Measurements from ENCODE around the gene NRBP1. TPM values are rescaled to one million over a fixed set of nuclear protein-coding genes. Genes with fewer than 3 reads are reported as not detected.

The NRBP1 gene
- total RNA-seq, 4 donors from 2014 or later = 91.8 to 125 (median 120) TPM

DNA sequence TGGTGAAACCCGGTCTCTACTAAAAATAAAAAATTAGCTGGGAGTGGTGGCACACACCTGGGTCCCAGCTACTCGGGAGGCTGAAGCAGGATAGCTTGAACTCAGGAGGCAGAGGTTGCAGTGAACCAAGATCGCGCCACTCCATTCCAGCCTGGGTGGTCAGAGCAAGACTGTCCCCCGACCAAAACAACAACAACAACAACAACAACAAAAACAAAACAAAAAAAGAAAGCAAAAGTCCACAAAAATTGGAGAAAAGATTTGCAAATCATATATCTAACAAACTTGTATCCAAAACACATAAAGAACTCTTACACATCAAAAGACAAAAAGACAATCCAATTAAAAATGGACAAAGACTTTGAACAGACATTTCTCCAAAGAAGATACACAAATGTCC, 29.5 kb upstream of the NRBP1 start:
- intact Hi-C loops (cut with DNase I; ENCODE audit: low total_unique reads) = no loop called here
- Histone ChIP-seq H3K36me3 (peaks cover 0 to 9% of the 10 kb centered on the region in 2 donors), H3K4me3 (no peak overlapping the region), H3K27ac (no peak overlapping the region), H3K4me1 (no peaks in the 10 kb centered on the region), H3K9me3 (no peaks in the 10 kb centered on the region), H3K27me3 (no peaks in the 10 kb centered on the region)
- in situ Hi-C loops (cut with MboI; ENCODE audit: low sequenced_read_pairs in 4 of 4) = no loop called here
- ATAC-seq = no peak
- no peak for DNase-seq
- no peak for TF ChIP-seq POLR2A (IDR thresholded peaks at IDR 0.05)
- TF ChIP-seq, protein P1, sequence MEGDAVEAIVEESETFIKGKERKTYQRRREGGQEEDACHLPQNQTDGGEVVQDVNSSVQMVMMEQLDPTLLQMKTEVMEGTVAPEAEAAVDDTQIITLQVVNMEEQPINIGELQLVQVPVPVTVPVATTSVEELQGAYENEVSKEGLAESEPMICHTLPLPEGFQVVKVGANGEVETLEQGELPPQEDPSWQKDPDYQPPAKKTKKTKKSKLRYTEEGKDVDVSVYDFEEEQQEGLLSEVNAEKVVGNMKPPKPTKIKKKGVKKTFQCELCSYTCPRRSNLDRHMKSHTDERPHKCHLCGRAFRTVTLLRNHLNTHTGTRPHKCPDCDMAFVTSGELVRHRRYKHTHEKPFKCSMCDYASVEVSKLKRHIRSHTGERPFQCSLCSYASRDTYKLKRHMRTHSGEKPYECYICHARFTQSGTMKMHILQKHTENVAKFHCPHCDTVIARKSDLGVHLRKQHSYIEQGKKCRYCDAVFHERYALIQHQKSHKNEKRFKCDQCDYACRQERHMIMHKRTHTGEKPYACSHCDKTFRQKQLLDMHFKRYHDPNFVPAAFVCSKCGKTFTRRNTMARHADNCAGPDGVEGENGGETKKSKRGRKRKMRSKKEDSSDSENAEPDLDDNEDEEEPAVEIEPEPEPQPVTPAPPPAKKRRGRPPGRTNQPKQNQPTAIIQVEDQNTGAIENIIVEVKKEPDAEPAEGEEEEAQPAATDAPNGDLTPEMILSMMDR (IDR thresholded peaks at IDR 0.05 in 4 of 5, conservative IDR thresholded peaks at IDR 0.05 in 1 of 5) = no peak

DNA sequence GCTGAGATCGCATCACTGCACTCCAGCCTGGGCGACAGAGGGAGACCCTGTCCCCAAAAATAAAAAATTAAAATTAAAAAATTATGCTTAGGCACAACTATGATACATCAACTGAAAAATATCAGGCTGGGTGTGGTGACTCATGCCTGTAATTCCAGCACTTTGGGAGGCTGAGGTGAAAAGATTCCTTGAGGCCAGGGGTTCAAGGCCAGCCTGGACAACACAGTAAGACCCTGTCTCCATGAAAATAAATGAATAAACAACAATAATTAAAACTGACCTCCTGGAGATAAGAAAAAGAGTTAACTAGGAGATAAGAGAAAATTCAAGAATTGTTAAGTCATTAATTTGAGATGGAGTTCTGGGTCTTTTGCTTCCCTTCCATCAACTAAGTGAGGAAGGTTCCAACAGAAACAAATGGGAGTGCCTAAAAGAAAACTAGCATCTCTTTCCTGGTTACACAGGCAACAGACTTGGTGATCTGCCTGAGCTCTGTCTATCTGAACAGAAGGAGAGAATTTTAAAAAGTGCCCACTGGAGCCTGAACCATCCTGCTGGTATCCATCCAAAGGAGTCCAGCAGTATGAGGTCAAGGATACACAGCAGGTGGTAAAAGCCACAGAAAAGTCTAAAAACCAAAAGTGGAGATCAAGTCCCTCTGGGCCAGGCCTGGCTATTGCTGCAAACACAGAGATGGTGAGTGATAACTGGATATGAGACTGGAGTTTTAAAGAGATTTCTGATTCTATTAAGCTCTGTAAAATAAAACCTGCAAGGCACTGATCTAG, 27.9 kb upstream of the NRBP1 start:
- intact Hi-C loops (cut with DNase I; ENCODE audit: low total_unique reads) = loop anchor here (5.0 kb wide), 1 partner anchor 37 kb away; no protein-coding TSS in a partner anchor
- DNase-seq (no peak), ATAC-seq (no peak)
- no peak overlapping the region for H3K27ac ChIP-seq
- no peaks in the 10 kb centered on the region for H3K4me1 ChIP-seq
- no peak overlapping the region for H3K4me3 ChIP-seq
- peaks cover 0 to 9% of the 10 kb centered on the region in 2 donors for H3K36me3 ChIP-seq
- H3K9me3 ChIP-seq = no peaks in the 10 kb centered on the region
- no peaks in the 10 kb centered on the region for H3K27me3 ChIP-seq
- in situ Hi-C loops (cut with MboI; ENCODE audit: low sequenced_read_pairs in 4 of 4) = no loop called here
- TF ChIP-seq, protein P1 (IDR thresholded peaks at IDR 0.05 in 4 of 5, conservative IDR thresholded peaks at IDR 0.05 in 1 of 5) = no peak
- no peak for TF ChIP-seq POLR2A (IDR thresholded peaks at IDR 0.05)

DNA sequence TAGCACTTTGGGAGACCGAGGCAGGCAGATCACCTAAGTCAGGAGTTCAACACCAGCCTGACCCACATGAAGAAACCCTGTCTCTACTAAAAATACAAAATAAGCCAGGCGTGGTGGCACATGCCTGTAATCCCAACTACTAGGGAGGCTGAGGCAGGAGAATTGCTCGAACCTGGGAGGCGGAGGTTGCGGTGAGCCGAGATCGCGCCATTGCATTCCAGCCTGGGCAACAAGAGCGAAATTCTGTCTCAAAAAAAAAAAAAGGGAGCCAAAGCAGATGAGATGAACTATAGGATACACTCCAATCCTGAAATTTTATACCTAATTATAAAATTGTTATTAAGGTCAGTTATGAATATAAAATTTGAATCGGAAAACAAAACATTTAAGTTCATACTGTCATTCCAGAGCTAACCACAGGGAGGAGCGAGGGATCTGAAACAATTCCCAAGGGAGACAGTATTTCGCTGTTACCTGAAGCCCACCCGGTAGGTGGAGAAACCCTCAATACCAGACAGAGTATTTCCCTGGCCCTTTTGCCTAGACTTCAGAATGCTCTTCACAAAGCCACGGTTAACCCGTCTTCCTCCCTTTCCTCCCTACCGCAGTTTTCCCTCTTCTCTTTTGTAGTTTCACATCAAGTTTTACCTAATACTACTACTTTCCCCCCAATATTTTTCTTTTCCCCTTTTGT, 20.5 kb upstream of the NRBP1 start:
- no peak for TF ChIP-seq POLR2A (IDR thresholded peaks at IDR 0.05)
- TF ChIP-seq, protein P1 (IDR thresholded peaks at IDR 0.05 in 4 of 5, conservative IDR thresholded peaks at IDR 0.05 in 1 of 5) = peak; percentile 17 to 54 (median 43)
- H3K9me3 ChIP-seq = no peaks in the 10 kb centered on the region
- intact Hi-C loops (cut with DNase I; ENCODE audit: low total_unique reads) = loop anchor here (1.0 to 2.0 kb wide), 2 partner anchors 27 to 81 kb away; partner anchors contain the start of genes IFT172 and ZNF513
- peak overlapping the region; percentile 89 to 97 (median 94) for H3K27ac ChIP-seq
- peak overlapping the region; percentile 74 to 98 (median 96) for H3K4me3 ChIP-seq
- no peaks in the 10 kb centered on the region for H3K27me3 ChIP-seq
- DNase-seq (no peak), ATAC-seq (no peak)
- in situ Hi-C loops (cut with MboI; ENCODE audit: low sequenced_read_pairs in 4 of 4) = no loop called here
- H3K4me1 ChIP-seq = peaks cover 15 to 24% of the 10 kb centered on the region in 2 donors
- no peaks in the 10 kb centered on the region for H3K36me3 ChIP-seq

DNA sequence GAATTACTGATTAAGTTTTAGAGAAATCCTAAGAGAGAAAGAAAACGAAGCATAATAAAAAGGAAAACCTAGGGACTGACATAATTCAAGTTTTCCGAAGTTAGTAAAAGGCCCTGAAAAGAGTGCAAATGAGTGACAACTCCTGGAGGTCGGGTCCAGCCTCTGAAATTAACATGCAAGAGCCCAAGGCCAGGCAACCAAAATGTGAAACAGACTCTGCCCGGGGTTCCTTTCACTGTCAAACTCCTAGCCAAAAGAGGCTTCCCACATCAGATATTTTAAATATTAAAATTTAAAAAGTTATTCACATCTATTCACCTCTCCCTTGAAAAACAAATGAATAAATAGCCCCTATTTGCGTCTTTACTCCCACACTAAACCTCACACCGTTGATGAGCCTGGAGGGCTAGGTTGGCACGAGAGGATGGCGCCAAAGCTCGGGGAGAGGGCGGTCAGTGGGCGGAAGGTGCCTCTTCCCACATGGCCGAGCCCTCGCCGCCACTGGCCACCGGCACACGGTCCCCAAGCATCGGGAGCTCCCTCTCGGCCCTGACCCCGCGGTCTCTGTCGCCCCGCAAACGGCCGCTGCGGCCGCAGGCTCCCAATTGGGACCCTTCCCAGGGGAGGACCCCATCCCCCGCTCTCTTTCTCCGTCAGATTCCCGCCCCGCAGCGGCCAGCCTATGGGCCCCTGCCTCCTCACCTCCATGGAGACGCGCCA, 19.7 kb upstream of the NRBP1 start:
- intact Hi-C loops (cut with DNase I; ENCODE audit: low total_unique reads) (loop anchor here (1.0 to 2.0 kb wide), 5 partner anchors 20 to 221 kb away; partner anchors contain the start of genes CCDC121, GPN1, GTF3C2 and IFT172), in situ Hi-C loops (cut with MboI; ENCODE audit: low sequenced_read_pairs in 4 of 4) (no loop called here)
- Histone ChIP-seq H3K36me3 (no peaks in the 10 kb centered on the region), H3K4me1 (peaks cover 15 to 24% of the 10 kb centered on the region in 2 donors), H3K4me3 (peak overlapping the region; percentile 74 to 98 (median 96)), H3K27ac (peak overlapping the region; percentile 89 to 97 (median 94)), H3K9me3 (no peaks in the 10 kb centered on the region), H3K27me3 (no peaks in the 10 kb centered on the region)
- ATAC-seq (peak; percentile 37 to 54), DNase-seq (no peak)
- TF ChIP-seq POLR2A (IDR thresholded peaks at IDR 0.05) = no peak
- TF ChIP-seq, protein P1 (IDR thresholded peaks at IDR 0.05 in 4 of 5, conservative IDR thresholded peaks at IDR 0.05 in 1 of 5) = peak in 1 of 5 experiments; percentile 24
